ENCODE results near the gene NPC2. TPM values are rescaled to one million over a fixed set of nuclear protein-coding genes. Genes with fewer than 3 reads are reported as not detected.
A peak's percentile ranks its signal among the peaks of the same experiment; 100 is the strongest.
"Not testable (repeated sequence)": the region's sequence is repeated elsewhere in the genome, so short reads cannot be mapped to it uniquely, and the experiment has no call there.

Gene NPC2
- total RNA-seq, 6 experiments from 2014 or later, result 49.4 to 203 (median 98.0) TPM

DNA sequence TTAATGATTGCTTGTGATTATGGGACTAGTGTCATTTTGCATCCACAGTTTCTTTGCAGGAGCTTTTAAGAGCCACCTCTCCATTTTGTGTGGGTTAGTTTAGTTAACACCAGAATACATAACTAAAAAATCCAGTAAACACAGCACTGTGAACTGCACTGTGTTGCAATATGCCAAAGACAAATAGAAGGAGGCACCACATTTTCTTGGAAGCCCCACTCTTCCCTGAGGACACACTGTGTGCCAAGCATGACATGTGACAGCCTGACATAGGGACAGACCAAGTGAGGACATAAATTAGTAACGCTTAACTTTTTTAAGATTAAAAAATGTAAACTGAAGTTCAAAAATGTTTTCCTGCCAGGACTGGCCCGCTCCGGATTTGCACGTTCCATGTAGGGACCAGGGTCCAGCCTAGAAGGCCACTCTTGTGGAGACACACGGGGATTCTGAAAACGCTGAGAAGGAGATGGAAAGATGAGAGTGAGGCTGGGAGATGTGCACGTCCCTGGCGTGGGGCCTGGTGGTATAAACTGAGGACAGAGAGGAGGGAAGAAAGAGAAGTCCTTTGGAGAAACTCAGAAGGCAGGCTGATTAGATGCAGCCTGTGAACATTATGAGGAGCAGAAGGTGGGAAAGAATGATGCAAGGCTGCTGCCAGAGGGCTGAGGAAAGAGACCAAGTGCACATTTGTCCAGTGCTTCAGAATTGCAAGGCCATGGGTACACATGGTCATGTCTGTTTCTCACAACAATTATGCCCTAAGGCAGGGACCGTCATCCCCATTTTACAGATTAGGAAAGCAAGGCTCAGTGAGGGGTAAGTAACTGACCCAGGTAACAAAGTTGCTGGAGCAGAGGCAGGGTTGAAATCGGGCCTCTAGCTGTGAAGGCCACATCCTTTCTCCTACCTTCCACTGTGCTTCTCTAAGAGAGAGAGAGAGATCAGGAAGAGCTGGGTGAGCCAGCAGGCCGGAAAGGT, 45.6 kb upstream of the NPC2 start:
- 80% methylated on average over 10 of the region's 11 CpGs for WGBS (ENCODE audit: insufficient coverage, low coverage, low lambda C conversion rate, missing lambda C conversion rate)
- intact Hi-C loops (cut with DNase I), result no loop called here
- H3K27ac ChIP-seq, result no peak overlapping the region
- no peaks in the 10 kb centered on the region for H3K36me3 ChIP-seq
- ATAC-seq (no peak), DNase-seq (peak in 1 of 3 donors; percentile 12)
- no peak for TF ChIP-seq CTCF (IDR thresholded peaks at IDR 0.05)
- TF ChIP-seq POLR2A (IDR thresholded peaks at IDR 0.05), result no peak
- no peak overlapping the region for H3K4me3 ChIP-seq
- no peaks in the 10 kb centered on the region for H3K4me1 ChIP-seq
- H3K27me3 ChIP-seq, result no peaks in the 10 kb centered on the region
- no peaks in the 10 kb centered on the region for H3K9me3 ChIP-seq

DNA sequence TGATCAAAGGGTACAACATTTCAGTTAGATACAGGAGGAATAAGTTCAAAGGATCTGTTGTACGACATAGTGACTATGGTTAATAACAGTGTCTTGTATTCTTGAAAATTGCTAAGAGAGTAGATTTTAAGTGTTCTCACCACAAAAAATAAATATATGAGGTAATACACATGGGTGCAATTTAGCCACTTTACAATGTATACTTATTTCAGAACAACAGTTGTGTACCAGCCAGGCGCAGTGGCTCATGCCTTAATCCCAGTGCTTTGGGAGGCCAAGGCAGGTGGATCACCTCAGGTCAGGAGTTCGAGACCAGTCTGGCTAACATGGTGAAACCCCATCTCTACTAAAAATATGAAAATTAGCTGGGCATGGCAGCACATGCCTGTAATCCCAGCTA, 43.2 kb upstream of the NPC2 start:
- 100% methylated on average over 2 of the region's 3 CpGs for WGBS (ENCODE audit: insufficient coverage, low coverage, low lambda C conversion rate, missing lambda C conversion rate)
- intact Hi-C loops (cut with DNase I); H3K4me3 ChIP-seq; H3K36me3 ChIP-seq; DNase-seq; ATAC-seq; H3K9me3 ChIP-seq; H3K27ac ChIP-seq; H3K4me1 ChIP-seq; H3K27me3 ChIP-seq: not testable (repeated sequence)

DNA sequence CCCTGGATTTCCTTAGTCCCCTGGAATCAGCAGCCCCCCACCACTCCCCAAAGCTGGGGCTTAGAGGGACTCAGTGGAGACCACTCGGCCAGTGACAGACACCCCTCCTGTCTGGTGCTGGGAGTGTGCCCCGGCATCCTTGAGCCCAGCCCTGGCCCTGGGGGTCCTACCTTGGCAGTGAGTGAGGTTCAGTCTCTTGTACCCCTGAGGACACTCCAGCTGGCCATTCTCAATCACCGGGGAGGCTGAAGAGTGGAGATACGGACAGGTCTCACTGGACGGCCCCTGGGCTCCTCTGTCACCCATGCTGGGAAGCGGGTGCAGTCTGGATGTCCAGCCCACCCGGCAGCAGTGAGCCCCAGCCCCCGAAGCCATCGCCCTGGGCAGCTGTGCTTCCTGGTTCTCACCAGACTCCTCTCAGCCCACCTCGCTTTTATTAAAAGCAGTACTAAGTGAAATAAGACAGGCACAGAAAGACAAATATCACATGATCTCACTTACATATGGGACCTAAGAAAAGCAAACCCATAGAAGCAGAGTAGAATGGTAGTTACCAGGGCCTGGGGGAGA, 42.7 kb upstream of the NPC2 start:
- DNase-seq (peak in 1 of 3 donors; percentile 36), ATAC-seq (no peak)
- Histone ChIP-seq H3K9me3 (no peaks in the 10 kb centered on the region), H3K4me3 (no peak overlapping the region), H3K36me3 (no peaks in the 10 kb centered on the region), H3K27me3 (no peaks in the 10 kb centered on the region), H3K4me1 (no peaks in the 10 kb centered on the region), H3K27ac (no peak overlapping the region)
- WGBS (ENCODE audit: insufficient coverage, low coverage, low lambda C conversion rate, missing lambda C conversion rate), result 59% methylated on average over 7 of the region's 10 CpGs
- no peak for TF ChIP-seq CTCF (IDR thresholded peaks at IDR 0.05)
- no peak for TF ChIP-seq POLR2A (IDR thresholded peaks at IDR 0.05)
- intact Hi-C loops (cut with DNase I), result no loop called here

DNA sequence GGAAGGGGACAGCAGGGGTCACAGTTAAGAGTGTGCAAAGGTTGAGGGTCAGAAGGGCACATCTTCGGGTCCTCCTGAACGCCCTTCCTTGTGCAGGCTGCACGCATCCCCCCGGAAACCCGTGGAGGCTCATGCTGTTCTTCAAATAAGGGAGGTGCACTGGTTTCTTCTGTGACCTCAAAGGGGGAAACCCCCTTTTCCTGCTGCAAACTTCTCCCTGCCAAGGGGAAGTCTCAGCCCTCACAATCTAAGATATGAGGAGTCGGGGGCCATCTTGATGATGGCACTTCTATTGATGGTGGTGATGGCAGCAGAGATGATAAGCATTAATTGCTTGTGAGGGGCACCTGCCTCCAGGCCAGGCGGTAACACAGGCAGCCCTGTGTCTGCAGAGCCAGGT, 40.5 kb upstream of the NPC2 start:
- TF ChIP-seq CTCF (IDR thresholded peaks at IDR 0.05) (no peak), POLR2A (IDR thresholded peaks at IDR 0.05) (no peak)
- intact Hi-C loops (cut with DNase I), result no loop called here
- H3K4me3 ChIP-seq, result no peak overlapping the region
- no peaks in the 10 kb centered on the region for H3K27me3 ChIP-seq
- no peaks in the 10 kb centered on the region for H3K9me3 ChIP-seq
- WGBS (ENCODE audit: insufficient coverage, low coverage, low lambda C conversion rate, missing lambda C conversion rate), result 44% methylated on average over 3 of the region's 7 CpGs
- no peaks in the 10 kb centered on the region for H3K36me3 ChIP-seq
- H3K4me1 ChIP-seq, result no peaks in the 10 kb centered on the region
- ATAC-seq, result no peak
- no peak for DNase-seq
- no peak overlapping the region for H3K27ac ChIP-seq

GRCh38 chr14:74532246-74532645, 39.1 kb upstream of the NPC2 start:
- Histone ChIP-seq H3K4me1 (no peaks in the 10 kb centered on the region), H3K27ac (no peak overlapping the region), H3K4me3 (no peak overlapping the region), H3K9me3 (no peaks in the 10 kb centered on the region), H3K36me3 (no peaks in the 10 kb centered on the region), H3K27me3 (no peaks in the 10 kb centered on the region)
- intact Hi-C loops (cut with DNase I), result no loop called here
- TF ChIP-seq POLR2A (IDR thresholded peaks at IDR 0.05) (no peak), CTCF (IDR thresholded peaks at IDR 0.05) (no peak)
- 81% methylated on average over 4 of the region's 10 CpGs for WGBS (ENCODE audit: insufficient coverage, low coverage, low lambda C conversion rate, missing lambda C conversion rate)
- no peak for DNase-seq
- no peak for ATAC-seq
